ENCODE measurements around the gene GADD45A. TPM values are rescaled to one million over a fixed set of nuclear protein-coding genes. Genes with fewer than 3 reads are reported as not detected.

Gene GADD45A
- total and polyA plus RNA-seq, 9 of the 15 experiments (the other 6 are each of a cell fraction or from before 2014, with no cell fraction given) = 21.3 to 156 (median 62.1) TPM

DNA sequence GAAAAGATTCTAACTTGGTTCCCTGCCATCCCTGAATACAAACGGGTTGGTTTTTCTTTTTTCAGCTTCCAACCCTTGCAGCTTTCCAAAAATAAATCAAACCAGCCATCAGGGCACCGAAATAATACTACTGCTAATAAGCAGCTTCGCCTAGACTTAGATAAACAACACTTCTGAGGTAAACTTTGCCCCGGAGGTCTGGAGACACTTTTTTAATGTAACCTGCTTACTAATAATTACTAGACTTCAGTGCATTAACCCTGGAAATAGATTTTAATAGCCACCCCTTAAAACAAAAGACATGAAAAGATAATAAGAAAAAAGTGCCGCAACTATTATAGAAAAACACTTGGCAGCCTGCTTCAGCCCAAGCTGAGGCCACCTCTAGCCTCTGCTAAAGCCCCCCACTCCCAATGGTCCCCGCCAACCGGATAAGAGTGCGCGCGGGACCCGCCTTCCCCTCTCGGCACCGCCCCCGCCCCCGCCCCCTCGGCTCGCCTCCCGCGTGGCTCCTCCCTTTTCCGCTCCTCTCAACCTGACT, 405 bp upstream of the GADD45A start (continued):
- TF ChIP-seq, protein P1, sequence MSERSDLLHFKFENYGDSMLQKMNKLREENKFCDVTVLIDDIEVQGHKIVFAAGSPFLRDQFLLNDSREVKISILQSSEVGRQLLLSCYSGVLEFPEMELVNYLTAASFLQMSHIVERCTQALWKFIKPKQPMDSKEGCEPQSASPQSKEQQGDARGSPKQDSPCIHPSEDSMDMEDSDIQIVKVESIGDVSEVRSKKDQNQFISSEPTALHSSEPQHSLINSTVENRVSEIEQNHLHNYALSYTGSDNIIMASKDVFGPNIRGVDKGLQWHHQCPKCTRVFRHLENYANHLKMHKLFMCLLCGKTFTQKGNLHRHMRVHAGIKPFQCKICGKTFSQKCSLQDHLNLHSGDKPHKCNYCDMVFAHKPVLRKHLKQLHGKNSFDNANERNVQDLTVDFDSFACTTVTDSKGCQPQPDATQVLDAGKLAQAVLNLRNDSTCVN (CRISPR knock-in tag; IDR thresholded peaks at IDR 0.05) = no peak
- TF ChIP-seq, protein P2, sequence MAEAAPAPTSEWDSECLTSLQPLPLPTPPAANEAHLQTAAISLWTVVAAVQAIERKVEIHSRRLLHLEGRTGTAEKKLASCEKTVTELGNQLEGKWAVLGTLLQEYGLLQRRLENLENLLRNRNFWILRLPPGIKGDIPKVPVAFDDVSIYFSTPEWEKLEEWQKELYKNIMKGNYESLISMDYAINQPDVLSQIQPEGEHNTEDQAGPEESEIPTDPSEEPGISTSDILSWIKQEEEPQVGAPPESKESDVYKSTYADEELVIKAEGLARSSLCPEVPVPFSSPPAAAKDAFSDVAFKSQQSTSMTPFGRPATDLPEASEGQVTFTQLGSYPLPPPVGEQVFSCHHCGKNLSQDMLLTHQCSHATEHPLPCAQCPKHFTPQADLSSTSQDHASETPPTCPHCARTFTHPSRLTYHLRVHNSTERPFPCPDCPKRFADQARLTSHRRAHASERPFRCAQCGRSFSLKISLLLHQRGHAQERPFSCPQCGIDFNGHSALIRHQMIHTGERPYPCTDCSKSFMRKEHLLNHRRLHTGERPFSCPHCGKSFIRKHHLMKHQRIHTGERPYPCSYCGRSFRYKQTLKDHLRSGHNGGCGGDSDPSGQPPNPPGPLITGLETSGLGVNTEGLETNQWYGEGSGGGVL (CRISPR knock-in tag; IDR thresholded peaks at IDR 0.05) = no peak
- TF ChIP-seq HDAC3 (IDR thresholded peaks at IDR 0.05; ENCODE audit: borderline replicate concordance, partially characterized antibody) = peak; percentile 25
- no peak for TF ChIP-seq CEBPG (CRISPR knock-in tag; IDR thresholded peaks at IDR 0.05)
- TF ChIP-seq CEBPG (tag; conservative IDR thresholded peaks at IDR 0.05 in 1 of 2, IDR thresholded peaks at IDR 0.05 in 1 of 2) = no peak
- TF ChIP-seq POLR2B (IDR thresholded peaks at IDR 0.05; ENCODE audit: low read depth, partially characterized antibody) = no peak
- TF ChIP-seq, protein P3, sequence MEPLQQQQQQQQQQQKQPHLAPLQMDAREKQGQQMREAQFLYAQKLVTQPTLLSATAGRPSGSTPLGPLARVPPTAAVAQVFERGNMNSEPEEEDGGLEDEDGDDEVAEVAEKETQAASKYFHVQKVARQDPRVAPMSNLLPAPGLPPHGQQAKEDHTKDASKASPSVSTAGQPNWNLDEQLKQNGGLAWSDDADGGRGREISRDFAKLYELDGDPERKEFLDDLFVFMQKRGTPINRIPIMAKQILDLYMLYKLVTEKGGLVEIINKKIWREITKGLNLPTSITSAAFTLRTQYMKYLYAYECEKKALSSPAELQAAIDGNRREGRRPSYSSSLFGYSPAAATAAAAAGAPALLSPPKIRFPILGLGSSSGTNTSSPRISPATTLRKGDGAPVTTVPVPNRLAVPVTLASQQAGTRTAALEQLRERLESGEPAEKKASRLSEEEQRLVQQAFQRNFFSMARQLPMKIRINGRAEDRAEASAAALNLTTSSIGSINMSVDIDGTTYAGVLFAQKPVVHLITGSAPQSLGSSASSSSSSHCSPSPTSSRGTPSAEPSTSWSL (CRISPR knock-in tag; IDR thresholded peaks at IDR 0.05; ENCODE audit: borderline replicate concordance) = no peak
- 0 out of 2 replicates have a peak, but pooled peaks have one; percentile 3 for TF ChIP-seq NFIC (IDR thresholded peaks at IDR 0.05)
- peak; percentile 15; the same call in 1 of the 2 replicates for TF ChIP-seq GTF2E2 (tag; IDR thresholded peaks at IDR 0.05)
- no peak for TF ChIP-seq SMARCA5 (IDR thresholded peaks at IDR 0.05)
- TF ChIP-seq CBX5 (IDR thresholded peaks at IDR 0.05; ENCODE audit: borderline replicate concordance, low read depth) = no peak
- no peak for TF ChIP-seq ZNF778 (CRISPR knock-in tag; IDR thresholded peaks at IDR 0.05)
- TF ChIP-seq ZNF197 (CRISPR knock-in tag; IDR thresholded peaks at IDR 0.05; ENCODE audit: low read depth) = no peak
- TF ChIP-seq, protein P4, sequence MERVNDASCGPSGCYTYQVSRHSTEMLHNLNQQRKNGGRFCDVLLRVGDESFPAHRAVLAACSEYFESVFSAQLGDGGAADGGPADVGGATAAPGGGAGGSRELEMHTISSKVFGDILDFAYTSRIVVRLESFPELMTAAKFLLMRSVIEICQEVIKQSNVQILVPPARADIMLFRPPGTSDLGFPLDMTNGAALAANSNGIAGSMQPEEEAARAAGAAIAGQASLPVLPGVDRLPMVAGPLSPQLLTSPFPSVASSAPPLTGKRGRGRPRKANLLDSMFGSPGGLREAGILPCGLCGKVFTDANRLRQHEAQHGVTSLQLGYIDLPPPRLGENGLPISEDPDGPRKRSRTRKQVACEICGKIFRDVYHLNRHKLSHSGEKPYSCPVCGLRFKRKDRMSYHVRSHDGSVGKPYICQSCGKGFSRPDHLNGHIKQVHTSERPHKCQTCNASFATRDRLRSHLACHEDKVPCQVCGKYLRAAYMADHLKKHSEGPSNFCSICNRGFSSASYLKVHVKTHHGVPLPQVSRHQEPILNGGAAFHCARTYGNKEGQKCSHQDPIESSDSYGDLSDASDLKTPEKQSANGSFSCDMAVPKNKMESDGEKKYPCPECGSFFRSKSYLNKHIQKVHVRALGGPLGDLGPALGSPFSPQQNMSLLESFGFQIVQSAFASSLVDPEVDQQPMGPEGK (CRISPR knock-in tag; IDR thresholded peaks at IDR 0.05; ENCODE audit: borderline replicate concordance) = no peak
- TF ChIP-seq ZNF780A (CRISPR knock-in tag; IDR thresholded peaks at IDR 0.05) = no peak
- no peak for TF ChIP-seq ZNF41 (CRISPR knock-in tag; conservative IDR thresholded peaks at IDR 0.05)
- no peak for TF ChIP-seq WHSC1 (IDR thresholded peaks at IDR 0.05; ENCODE audit: low read length)
- TF ChIP-seq, protein P5, sequence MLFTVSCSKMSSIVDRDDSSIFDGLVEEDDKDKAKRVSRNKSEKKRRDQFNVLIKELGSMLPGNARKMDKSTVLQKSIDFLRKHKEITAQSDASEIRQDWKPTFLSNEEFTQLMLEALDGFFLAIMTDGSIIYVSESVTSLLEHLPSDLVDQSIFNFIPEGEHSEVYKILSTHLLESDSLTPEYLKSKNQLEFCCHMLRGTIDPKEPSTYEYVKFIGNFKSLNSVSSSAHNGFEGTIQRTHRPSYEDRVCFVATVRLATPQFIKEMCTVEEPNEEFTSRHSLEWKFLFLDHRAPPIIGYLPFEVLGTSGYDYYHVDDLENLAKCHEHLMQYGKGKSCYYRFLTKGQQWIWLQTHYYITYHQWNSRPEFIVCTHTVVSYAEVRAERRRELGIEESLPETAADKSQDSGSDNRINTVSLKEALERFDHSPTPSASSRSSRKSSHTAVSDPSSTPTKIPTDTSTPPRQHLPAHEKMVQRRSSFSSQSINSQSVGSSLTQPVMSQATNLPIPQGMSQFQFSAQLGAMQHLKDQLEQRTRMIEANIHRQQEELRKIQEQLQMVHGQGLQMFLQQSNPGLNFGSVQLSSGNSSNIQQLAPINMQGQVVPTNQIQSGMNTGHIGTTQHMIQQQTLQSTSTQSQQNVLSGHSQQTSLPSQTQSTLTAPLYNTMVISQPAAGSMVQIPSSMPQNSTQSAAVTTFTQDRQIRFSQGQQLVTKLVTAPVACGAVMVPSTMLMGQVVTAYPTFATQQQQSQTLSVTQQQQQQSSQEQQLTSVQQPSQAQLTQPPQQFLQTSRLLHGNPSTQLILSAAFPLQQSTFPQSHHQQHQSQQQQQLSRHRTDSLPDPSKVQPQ (CRISPR knock-in tag; IDR thresholded peaks at IDR 0.05; ENCODE audit: borderline replicate concordance) = no peak
